ENCODE results near the gene PTPRD.

DNA sequence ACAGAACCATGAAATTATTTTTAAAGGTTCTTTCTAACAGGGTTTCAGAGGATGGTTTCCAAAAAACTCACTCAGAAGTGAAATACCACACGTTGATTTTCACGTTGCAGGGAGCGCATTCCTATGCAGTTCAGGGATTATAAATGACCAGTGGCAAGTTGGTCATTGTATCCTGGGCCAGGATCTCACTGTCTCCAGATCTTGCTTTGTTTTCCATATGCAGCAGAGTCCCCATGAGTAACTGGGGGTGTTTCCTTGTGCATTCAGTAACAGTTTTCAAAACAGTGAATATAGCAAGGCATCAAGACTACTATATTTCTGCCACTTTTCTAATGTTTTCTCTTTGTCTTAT lies 1748.3 kb downstream of the PTPRD start:
- TF ChIP-seq POLR2AphosphoS5 (IDR thresholded peaks at IDR 0.05; ENCODE audit: borderline replicate concordance, low read depth, low read length) (no peak), EZH2 (IDR thresholded peaks at IDR 0.05) (no peak), FOXP2 (optimal IDR thresholded peaks at IDR 0.05; ENCODE audit: control extremely low read depth, extremely low read length, insufficient read depth) (no peak)
